ENCODE measurements around the gene UGP2.
"Not testable (repeated sequence)": the region's sequence is repeated elsewhere in the genome, so short reads cannot be mapped to it uniquely, and the experiment has no call there.

The UGP2 gene

DNA sequence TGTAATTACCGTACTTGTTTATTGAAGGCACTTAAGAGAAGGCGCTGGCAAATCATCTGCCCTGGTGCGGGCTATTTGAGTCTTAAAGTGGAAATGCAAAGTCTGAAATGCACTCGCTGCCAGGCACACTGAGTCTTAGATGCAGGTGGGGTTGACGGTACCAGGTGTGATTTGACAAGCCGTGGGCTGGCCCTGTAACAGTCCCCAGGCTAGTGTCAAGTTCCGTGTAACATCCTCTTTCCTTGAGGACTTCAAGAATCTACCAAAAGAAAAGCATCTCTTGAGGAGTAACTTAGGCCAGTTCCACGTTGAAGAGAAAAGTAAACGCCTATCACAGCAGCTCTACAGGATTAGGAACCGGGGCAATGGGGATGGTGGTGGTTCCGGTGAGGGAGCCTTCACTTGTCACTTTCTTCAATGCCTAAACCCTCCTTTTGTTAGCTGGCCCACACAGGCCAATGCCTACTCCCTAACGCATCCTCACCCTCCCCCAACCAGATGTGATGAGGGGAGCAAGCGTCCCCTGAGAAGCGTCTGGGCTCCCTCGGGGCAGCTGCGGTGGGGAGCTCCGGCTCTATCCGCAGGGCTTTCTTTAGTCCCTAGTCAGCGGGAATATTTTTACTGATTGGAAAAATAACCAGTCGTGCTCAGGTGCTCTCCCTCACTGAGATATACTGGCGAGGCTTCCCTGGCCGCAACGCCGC, 1.5 kb upstream of the UGP2 start:
- DNase-seq (ENCODE audit: low read depth) = no peak

DNA sequence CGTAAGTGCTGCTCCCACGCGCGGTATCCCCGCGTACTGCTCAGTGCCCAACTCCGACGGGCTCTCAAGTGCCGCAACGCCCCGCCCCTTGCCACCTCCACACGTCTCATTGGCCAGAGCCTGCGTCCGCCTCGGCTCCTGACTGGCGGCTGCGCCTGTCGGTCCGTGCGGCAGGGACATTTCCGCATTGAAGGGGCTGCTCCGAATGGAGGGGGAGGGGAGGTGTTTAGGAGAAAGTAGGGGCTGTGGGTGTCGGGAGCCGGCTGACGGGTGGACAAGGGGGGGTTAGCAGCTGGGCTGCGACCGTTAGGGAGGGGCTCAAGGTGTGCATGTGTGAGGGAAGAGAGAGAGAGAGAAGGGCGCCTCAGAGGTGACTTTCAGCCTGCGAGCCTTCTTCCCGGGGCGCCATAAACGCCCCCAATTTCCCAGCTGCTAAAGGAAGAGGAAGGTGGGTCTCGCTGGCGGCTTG, 877 bp upstream of the UGP2 start:
- DNase-seq (ENCODE audit: low read depth) = peak; percentile 96

DNA sequence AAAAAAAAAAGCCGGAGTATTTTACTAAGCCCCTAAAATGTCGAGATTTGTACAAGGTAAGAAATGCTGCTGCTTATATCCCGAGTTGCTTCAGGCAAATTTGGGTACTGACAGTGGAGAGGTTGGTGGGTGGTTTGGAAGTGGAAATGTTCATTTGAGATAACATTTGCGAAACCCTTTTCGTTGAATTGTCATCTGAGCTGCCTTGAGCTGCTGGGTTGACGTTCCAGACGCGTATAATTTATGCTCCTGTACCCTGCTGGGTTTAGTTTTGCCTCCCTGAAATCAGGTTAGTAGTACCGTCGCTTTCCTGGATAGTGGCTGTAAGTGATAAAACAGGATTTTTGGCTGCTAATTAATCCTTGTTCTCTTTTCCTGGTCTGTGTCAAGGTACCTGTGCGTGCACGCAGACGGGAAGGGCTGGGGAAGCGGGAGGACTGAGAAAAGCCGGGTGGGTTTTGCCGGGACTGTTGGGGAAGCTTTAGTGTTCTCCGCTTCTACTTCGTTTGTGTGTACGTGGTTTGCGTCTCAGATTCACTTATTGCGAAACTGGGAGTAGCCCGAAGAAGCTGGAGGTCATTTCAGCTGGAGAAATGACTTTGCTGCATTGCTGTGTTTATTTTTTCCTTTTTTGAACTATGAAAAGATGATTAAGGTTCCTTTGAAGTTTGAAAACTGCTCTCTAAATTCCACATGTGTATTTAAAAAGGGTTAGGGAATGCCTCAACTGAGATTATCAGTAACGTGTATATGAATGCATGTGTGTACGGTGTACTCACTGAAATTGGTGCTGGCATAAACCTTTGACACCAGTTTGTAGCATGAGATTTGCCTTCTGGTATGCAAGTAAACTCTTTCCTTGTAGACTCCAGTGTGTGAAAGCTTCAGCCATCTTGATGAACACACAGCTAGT, 709 bp downstream of the UGP2 start:
- DNase-seq (ENCODE audit: low read depth) = no peak

DNA sequence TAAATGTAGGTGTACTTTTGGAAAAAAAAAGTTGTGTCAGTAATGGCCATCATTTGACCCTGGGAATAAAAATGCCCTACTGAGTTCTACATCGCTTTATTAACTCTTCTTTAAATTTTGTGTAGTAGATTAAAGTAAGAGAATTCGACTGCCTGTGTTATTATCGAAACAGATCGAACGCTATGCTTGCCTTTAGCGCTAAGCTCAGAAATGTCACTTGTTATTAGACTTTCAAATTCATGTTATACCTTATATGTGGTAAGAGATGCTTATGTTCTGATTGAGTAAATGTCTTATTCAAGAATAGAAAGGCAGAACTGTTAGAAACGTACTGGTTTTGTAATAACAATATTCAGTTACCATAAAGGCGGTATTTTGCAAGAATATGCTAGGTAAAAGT, 1.4 kb downstream of the UGP2 start:
- no peak for DNase-seq (ENCODE audit: low read depth)

DNA sequence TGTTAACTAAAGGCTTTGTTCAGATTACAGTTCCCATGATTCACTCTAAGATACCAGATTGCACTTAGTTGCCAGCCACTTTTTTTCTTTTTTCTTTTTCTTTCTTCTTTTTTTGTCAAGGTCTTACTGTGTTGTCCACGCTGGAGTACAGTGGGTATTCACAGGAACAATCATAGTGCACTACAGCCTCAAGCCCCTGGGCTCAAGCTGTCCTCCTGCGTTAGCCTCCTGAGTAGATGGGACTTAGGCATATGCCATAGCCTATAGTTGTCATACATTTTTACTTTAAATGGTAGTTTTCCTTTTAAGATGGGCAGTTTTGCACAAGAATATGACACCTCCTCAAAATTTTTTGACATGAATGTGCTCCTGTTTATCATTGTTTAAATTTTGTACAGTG, 2.1 kb downstream of the UGP2 start:
- DNase-seq (ENCODE audit: low read depth) = no peak

DNA sequence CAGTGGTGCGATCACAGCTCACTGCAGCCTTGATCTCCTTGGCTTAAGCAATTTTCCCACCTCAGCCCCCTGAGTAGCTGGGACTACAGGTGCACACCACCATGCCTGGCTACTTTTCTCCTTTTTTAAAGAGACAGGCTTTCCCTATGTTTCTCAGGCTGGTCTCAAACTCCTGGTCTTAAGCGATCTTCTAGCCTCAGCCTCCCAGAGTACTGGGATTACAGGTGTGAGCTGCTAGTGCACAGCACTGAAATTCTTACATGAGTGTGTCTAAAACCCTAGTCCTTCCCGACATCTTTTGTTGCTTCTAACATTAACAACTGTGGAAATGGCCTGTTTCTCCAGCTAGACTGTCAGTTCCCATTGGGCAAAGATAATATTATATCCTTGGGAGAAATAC, 2.9 kb downstream of the UGP2 start:
- no peak for DNase-seq (ENCODE audit: low read depth)

DNA sequence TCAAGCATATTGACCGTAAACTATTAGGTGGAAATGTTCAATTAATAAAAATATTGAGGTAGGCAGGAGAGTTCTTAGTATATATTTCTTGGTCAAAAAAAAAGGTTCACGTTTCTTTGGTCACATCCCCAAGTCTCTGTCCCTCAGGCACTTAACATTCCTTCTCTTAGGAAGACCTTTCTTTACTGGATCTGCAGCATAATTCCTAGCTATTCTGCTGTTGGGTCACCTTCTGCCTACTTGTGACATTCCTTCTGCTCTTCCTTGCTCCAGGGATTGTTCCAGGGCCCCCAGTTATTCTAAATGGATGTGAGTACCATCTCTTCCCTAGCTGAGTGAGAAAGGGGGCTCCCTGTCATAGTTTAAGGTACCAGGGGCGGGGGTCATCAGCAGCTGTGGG, 4.2 kb downstream of the UGP2 start:
- DNase-seq (ENCODE audit: low read depth) = no peak

DNA sequence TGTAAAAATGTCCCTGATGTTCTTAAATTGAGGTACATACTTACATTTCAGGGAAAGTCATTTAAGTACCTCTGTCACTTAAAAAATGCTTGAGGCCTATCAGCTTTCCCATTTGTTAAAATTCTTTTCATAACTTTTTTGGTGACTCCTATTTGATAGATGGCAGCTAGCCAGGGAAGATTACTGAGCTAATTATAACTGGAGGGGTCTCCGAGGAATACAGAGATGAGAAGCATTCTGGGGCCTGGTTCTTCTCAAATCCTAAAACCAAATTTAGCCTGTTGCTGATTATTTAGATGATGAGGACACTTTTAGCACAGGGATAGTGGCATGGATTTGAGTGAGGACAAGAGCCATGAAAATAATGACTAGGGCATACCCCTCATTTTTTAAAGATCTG, 4.8 kb downstream of the UGP2 start:
- no peak for DNase-seq (ENCODE audit: low read depth)

DNA sequence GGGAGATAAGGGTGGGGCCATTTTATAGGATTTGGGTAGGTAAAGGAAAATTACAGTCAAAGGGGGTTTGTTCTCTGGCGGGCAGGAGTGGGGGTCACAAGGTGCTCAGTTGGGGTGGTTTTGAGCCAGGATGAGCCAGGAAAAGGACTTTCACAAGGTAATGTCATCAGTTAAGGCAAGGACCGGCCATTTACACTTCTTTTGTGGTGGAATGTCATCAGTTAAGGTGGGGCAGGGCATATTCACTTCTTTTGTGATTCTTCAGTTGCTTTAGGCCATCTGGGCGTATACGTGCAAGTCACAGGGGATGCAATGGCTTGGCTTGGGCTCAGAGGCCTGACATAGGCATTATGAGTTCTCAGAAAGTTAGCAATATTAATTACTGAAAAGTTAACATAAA, 5.9 kb downstream of the UGP2 start:
- not testable (repeated sequence) for DNase-seq (ENCODE audit: low read depth)

DNA sequence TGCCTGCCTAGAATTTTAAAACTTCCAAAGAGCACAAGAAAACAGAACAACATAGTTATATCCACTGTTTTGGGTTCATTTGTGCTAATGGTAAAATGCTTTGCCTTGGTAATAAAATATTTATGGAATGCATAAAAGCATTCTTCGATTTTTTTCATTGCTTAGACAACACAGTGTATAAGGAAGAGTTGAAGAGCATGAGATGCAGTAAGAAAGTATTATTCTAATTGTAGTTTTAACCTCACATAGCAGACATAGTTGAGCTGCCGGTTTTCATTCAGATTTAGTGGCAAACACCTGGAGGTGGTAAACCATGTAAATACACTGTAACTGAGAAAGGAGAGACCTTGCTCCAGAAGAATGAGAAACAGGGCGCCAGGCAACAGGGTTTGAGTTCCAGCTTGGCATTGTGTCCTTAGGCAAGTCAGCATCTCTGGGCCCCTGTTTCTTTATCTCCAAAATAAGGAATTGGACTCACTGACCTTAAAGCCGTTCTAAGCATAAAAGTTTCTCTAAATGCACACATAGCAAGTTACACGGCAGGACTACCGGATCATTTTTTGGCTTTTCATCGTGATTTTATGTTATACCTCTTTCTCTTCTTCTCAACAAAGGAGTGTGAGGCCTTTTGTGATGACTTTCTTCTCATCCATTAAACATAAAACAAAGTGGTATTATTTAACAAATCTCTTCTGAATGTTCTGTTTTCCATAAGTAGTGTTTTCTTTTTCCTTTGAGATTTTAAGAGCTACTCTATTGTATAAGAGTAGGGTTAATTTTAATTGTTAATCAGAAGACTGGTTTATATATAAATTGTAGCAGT, 7.9 kb downstream of the UGP2 start:
- no peak for DNase-seq (ENCODE audit: low read depth)

DNA sequence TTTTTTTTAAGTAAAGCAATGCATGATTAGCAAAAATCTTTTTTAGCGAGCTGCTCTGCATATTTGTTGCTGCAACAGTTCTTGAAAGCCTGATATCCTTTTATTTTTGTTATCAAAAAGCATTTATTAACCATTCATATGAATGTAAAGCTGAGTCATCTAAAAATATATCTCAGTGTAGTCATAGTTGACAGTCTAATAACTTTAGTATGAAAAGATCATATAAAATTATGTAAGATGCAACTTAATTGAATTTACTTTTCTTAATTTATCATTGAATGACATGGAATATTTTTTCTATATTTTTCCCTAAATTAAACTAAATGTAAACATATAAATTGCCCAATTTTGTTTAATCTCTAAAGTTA, 8.5 kb downstream of the UGP2 start:
- DNase-seq (ENCODE audit: low read depth) = no peak

DNA sequence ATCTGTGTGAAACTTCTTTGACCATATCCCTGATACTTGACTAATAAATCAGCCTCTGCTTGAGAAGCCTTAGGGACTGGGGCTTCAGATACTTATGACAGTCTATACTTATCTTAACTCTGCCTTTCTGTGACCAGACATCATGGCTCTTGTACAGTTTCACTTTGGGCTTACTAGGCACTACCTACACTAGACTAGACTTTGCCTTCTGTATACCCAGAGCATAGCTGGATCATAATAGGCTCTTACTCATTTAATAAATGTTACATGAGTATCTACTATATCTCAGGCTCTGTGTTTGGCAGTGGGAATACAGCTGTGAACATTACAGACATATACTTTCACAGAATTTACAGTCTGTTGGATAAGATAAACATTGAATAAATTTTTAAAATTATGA, 9.0 kb downstream of the UGP2 start:
- DNase-seq (ENCODE audit: low read depth) = no peak

DNA sequence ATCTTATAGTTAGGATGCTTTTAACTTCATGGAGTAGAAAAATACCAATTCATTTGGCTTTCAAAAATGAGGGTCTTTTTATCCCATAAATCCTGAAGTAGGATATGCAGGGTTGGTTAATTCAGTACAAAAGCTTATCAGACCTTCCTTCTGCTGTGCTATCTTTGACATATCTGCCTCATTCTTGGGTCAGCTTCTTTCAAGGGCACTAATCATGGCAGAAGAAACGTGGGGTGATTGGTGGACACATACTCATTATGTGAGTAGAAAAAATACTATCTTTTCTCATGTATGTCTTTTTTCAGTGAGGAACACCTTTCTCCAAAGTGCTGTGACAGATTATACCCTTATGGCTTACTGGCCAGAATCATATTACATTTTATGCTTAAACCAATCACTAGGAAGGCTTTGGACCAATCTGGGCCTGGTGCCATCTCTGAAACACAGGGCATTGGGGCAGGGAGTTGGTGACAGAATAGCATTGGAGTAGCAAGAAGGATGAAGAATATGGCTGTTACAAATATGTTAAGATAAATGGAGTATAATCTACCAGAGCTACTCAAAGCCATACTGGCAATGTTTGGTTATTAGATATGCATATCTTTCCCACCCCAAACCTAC, 10.1 kb downstream of the UGP2 start:
- no peak for DNase-seq (ENCODE audit: low read depth)

DNA sequence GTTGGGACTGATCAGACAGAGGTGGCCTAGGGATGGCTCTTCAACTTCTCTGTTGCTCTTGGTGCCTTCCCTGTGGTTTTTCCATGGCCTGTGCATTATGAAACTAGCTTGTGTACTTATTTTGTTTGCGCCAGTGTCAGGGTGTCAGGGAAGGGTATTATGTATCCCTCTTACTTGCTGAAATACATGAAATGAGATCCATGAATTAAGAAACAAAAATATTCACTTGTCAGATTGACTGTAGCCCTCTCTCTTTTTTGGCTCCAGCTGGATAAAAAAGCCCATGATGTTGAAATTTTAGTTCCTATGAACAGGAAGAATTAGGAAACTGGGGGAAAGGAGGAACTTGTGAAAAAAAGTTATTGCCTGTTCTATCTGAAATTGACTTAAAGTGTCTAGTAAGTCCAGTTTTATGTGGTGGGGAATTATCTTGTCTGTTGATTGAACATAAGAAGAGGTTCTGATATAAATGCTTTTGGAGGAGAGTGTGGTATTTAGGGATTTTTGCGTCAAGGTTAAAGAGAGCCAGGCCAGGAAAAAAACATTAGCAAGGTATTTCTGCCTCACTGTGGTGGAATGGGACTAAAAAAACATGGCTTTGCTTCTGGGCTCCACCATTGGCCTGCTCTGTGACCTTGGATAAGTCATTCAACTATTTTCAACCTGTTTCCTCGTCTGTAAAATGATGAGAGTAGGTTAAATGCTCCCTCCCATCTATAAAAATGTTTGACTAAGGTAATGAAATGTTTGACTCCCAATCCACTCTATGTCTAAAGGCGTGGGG, 12.0 kb downstream of the UGP2 start:
- no peak for DNase-seq (ENCODE audit: low read depth)

DNA sequence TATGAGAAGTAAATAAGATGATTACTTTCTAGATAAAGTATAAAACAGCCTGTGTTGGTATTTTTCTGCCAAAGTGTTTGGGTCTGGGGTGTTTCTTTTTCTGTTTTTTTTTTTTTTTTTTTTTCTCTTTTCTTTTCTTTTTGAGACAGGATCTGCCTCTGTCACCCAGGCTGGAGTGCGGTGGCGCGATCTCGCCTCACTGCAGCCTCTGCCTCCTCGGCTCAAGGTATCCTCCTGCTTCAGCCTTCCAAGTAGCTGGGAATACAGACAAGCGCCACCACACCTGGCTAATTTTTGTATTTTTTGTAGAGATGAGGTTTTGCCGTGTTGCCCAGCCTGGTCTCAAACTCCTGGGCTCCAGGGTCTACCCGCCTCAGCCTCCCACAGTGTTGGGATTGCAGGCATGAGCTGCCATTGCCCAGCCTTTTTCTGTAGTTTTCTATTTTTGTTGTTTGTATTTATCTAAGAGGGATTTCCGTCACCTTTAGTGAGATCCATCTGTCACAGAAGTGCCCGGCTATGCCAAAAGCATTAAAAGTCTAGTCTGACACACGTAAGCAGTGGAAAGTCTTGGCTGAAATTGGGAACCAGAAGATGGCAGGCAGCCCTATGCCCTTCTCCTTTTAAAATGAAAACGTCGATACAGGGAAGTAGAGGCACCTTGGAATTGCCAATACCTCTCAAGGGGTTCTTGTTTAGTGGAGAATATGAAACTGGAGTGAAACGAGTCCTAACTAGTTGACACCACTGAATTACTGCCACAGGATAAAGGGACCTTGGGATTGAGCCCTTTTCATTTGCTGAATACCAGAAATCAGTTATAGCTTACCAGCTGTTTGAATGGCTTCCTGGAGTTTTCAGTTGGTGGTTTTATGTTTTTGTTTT, 14.0 kb downstream of the UGP2 start:
- DNase-seq (ENCODE audit: low read depth) = no peak

DNA sequence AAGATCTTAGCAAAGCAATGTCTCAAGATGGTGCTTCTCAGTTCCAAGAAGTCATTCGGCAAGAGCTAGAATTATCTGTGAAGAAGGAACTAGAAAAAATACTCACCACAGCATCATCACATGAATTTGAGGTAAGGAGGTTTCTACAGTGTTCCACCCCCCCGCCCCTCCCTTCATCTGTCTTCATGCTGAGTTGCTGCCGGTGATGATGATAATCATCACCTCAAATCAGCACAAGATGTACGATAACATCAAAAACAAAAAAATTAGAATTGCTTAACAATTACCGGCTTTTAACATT, 14.6 kb downstream of the UGP2 start:
- no peak for DNase-seq (ENCODE audit: low read depth)

DNA sequence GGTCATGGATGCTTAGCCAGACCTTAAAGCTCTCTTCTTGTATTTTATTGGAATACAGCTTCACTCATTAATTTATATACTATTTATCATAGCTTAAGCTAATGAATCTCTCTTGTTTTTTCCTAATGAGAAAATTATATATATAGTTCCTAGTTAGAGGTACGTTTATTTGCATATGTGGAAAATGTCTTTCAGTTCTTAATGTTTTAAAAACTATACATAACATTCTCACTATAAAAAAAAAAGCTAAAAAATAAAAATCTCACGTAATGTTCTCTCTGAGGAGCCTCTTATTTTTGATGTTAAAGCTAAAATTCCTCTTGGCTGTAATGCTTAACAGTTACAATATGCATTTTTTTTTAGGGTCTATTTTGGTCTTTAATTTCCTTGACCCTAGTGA, 16.6 kb downstream of the UGP2 start:
- no peak for DNase-seq (ENCODE audit: low read depth)

DNA sequence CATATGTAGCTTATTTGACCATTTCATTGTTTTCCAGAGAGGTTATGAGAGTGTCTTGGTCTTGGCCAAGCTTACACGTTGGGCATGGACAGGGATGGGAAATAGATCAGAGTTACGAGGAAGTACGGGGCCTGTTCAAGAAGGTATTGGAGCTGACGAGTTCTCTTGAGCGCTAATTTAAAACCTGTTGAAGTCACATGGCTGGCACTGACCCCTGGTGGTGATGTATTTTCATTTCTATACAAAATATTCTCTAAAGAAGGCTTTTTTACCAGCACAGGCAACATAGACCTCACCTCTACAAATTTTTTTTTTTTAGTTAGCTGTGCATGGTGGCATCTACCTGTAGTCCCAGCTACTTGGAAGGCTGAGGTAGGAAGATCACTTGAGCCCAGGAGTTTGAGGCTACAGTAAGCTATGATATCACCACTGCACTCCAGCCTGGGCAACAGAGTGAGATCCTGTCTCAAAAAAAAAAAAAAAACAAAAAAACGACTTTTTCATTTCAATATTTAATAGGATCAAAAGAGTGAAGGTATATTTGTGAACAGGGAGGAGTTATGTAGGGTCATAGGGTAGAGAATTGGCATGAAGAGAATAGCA, 19.6 kb downstream of the UGP2 start:
- peak; percentile 44 for DNase-seq (ENCODE audit: low read depth)

DNA sequence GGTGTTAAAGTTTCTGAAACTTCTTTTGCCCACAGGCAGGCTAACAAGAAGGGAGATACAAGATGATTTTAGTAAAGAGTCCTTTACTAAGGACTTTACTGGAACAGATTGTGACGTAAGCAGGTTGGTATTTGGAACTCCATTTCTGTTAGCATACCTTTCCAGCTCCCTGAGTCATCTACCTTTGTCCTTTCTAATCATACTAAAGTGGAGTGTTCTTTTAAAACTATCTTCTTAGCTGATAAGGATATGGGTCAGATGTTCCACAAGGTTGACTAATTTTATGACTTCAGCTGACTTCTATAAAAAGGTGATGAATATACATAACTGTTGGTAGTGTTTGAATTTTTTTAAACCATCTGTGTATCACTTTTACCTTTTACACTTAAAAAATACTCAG, 21.1 kb downstream of the UGP2 start:
- DNase-seq (ENCODE audit: low read depth) = no peak

DNA sequence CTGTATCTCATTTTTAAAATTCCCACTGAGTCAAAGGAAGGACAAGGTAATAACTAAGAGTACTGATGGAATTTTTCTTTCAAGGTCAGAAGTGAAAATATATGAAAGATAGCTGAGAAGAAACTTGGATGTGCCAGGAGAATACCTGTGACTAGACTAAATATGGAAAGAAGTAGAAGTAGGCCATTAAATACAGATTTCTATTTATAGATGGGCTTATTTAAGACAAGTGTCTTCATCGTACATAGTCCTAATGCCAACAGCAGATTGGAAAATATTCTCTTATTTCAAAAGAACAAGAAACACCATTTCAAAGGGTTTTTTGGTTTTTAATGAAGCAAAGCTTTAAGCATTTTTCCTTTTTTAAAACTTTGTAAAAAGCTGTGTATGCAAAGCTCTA, 22.0 kb downstream of the UGP2 start:
- no peak for DNase-seq (ENCODE audit: low read depth)

Measured in stimulated activated CD8-positive, alpha-beta memory T cell treated with anti-CD3 and anti-CD28 coated beads, Interleukin-12 subunit alpha, Interleukin-12 subunit beta, amount 100 ng/mL, for 1 hour (primary cell).